ENCODE measurements around the gene PLIN5.

GRCh38 chr19:4554717-4555116 lies 19.7 kb upstream of the PLIN5 start:
- TF ChIP-seq, protein P1, sequence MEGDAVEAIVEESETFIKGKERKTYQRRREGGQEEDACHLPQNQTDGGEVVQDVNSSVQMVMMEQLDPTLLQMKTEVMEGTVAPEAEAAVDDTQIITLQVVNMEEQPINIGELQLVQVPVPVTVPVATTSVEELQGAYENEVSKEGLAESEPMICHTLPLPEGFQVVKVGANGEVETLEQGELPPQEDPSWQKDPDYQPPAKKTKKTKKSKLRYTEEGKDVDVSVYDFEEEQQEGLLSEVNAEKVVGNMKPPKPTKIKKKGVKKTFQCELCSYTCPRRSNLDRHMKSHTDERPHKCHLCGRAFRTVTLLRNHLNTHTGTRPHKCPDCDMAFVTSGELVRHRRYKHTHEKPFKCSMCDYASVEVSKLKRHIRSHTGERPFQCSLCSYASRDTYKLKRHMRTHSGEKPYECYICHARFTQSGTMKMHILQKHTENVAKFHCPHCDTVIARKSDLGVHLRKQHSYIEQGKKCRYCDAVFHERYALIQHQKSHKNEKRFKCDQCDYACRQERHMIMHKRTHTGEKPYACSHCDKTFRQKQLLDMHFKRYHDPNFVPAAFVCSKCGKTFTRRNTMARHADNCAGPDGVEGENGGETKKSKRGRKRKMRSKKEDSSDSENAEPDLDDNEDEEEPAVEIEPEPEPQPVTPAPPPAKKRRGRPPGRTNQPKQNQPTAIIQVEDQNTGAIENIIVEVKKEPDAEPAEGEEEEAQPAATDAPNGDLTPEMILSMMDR (conservative IDR thresholded peaks at IDR 0.05 in 1 of 2, IDR thresholded peaks at IDR 0.05 in 1 of 2; ENCODE audit: low read depth in 1 of 2, low read length in 2 of 2), result no peak
- TF ChIP-seq EZH2 (IDR thresholded peaks at IDR 0.05; ENCODE audit: low read length, missing control alignments), result no peak
